Measurements from ENCODE around the gene CDKN2D.

DNA sequence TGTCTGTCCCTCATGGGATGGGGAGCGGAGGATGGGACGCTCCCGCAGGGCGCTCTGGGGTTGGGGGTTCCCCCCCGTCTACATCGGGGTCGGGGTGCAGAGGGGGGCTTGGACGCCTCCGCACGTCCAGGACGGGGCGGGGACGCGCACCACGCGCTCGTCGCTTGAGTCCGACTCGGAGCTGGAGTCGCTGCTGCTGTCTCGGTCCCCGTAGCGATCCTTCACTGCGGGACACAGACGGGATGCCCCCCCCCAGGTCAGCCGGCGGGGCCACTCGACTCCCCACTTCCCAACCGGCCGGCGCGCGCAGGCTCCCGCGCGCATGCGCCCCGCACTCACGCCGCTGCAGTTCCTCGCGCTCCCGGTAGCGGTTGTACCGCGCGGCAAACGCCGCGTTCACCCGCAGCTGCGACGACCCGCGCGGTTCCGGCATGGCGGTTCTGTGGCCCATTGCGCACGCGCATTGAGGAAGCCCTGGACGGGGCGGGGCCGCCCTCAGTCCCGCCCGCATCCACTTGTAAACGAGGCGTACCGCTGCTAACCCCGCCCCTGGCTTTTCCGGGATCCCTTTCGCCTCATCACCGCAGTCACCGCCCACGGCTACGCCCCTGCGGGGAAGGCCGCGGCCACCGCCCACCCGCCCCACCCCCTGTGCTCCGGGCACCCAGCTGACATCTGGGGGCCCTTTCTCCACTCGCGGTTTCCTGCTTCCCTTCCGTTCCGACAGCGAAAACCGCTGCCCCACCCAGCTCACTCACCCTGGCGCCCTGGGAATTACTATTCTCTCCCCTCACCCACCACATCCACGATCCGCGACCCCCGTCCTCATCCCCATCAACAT, 3.0 kb downstream of the CDKN2D start, which contains the start of gene KRI1:
- TF ChIP-seq, protein P1, sequence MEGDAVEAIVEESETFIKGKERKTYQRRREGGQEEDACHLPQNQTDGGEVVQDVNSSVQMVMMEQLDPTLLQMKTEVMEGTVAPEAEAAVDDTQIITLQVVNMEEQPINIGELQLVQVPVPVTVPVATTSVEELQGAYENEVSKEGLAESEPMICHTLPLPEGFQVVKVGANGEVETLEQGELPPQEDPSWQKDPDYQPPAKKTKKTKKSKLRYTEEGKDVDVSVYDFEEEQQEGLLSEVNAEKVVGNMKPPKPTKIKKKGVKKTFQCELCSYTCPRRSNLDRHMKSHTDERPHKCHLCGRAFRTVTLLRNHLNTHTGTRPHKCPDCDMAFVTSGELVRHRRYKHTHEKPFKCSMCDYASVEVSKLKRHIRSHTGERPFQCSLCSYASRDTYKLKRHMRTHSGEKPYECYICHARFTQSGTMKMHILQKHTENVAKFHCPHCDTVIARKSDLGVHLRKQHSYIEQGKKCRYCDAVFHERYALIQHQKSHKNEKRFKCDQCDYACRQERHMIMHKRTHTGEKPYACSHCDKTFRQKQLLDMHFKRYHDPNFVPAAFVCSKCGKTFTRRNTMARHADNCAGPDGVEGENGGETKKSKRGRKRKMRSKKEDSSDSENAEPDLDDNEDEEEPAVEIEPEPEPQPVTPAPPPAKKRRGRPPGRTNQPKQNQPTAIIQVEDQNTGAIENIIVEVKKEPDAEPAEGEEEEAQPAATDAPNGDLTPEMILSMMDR (IDR thresholded peaks at IDR 0.05; ENCODE audit: poor library complexity): peak; percentile 24
- no peak for TF ChIP-seq EZH2 (IDR thresholded peaks at IDR 0.05; ENCODE audit: borderline replicate concordance)

Measured in hepatocyte (in vitro differentiated cells).